Lower lobe of right lung (tissue), 2 donors: Measurements from ENCODE around the gene PARD6A. TPM values are rescaled to one million over a fixed set of nuclear protein-coding genes. Genes with fewer than 3 reads are reported as not detected.
A peak's percentile ranks its signal among the peaks of the same experiment; 100 is the strongest.
"Not testable (repeated sequence)": the region's sequence is repeated elsewhere in the genome, so short reads cannot be mapped to it uniquely, and the experiment has no call there.

Experiments
- ATAC-seq, 2 donors: fragments of 200-7000 bp; cut with Tn5 transposase; one replicate each; pipeline ENCODE4 v1.9.1; 2020 to 2022; ENCODE audit warnings: mild to moderate bottlenecking in 2 of 2, moderate library complexity in 2 of 2
- DNase-seq: peaks from one replicate; pipeline ENCODE4 v3.0.0-alpha.2; 2020
- H3K27ac ChIP-seq: fragments of 200-600 bp; one replicate; pipeline ENCODE4 v1.8.0; 2022
- H3K27me3 ChIP-seq: fragments of 200-600 bp; one replicate; pipeline ENCODE4 v1.8.0; 2022; ENCODE audit warnings: low read depth
- H3K36me3 ChIP-seq: fragments of 200-600 bp; one replicate; pipeline ENCODE4 v1.8.0; 2022; ENCODE audit warnings: mild to moderate bottlenecking
- H3K4me1 ChIP-seq: fragments of 200-600 bp; one replicate; pipeline ENCODE4 v1.8.0; 2022
- H3K4me3 ChIP-seq: fragments of 200-600 bp; one replicate; pipeline ENCODE4 v1.8.0; 2022; ENCODE audit warnings: mild to moderate bottlenecking
- H3K9me3 ChIP-seq: fragments of 200-600 bp; one replicate; pipeline ENCODE4 v1.8.0; 2022
- intact Hi-C: fragments of 100-400 bp; cut with DNase I; formaldehyde crosslinking; loops from one replicate; pipeline ENCODE4 v1.11.0; 2022
- total RNA-seq: library from RNA; stranded (reverse); fragmentation: NEBNext Ultra II Directional; extraction: Animal tissue kit (Norgen Biotek cat#: 25700); gene quantifications from one replicate; pipeline ENCODE4 v1.2.1, GENCODE V29; 2021
- TF ChIP-seq, protein P1 (sequence below): fragments of 200-600 bp; IDR thresholded peaks from one replicate; pipeline ENCODE4 v1.8.0; 2022; ENCODE audit warnings: antibody characterized with exemption, mild to moderate bottlenecking
- donor health status: DM: no; HTN: yes; CAD: no; lungs with severe emphysema.

The PARD6A gene
- total RNA-seq, 1 donor from 2014 or later, result 5.5 TPM

DNA sequence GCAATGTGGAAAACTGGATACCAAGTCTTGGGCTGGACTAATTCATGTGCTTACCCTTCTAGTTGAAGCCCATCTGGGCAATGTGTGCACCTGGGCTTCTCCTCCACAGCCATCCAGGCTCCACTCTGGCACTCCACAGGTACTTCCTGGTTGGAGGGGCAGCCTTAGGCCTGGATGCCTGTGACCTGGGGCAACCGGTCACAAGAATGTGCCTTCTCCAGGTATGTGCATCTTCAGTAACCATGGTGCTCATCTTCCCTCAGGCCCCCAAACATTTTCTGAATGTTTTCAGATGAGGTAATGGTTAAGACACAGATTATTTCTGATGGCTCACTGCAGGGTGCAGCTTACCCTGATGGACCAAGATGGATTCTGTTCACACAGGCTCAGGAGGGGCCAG lies 17.0 kb downstream of the PARD6A start:
- Histone ChIP-seq H3K27me3 (no peaks in the 10 kb centered on the region), H3K27ac (no peak overlapping the region), H3K4me3 (no peak overlapping the region), H3K36me3 (peaks cover 15% of the 10 kb centered on the region), H3K4me1 (peaks cover 47% of the 10 kb centered on the region), H3K9me3 (no peaks in the 10 kb centered on the region)
- TF ChIP-seq, protein P1, sequence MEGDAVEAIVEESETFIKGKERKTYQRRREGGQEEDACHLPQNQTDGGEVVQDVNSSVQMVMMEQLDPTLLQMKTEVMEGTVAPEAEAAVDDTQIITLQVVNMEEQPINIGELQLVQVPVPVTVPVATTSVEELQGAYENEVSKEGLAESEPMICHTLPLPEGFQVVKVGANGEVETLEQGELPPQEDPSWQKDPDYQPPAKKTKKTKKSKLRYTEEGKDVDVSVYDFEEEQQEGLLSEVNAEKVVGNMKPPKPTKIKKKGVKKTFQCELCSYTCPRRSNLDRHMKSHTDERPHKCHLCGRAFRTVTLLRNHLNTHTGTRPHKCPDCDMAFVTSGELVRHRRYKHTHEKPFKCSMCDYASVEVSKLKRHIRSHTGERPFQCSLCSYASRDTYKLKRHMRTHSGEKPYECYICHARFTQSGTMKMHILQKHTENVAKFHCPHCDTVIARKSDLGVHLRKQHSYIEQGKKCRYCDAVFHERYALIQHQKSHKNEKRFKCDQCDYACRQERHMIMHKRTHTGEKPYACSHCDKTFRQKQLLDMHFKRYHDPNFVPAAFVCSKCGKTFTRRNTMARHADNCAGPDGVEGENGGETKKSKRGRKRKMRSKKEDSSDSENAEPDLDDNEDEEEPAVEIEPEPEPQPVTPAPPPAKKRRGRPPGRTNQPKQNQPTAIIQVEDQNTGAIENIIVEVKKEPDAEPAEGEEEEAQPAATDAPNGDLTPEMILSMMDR, result no peak
- DNase-seq (no peak), ATAC-seq (no peak)
- intact Hi-C loops, result no loop called here

DNA sequence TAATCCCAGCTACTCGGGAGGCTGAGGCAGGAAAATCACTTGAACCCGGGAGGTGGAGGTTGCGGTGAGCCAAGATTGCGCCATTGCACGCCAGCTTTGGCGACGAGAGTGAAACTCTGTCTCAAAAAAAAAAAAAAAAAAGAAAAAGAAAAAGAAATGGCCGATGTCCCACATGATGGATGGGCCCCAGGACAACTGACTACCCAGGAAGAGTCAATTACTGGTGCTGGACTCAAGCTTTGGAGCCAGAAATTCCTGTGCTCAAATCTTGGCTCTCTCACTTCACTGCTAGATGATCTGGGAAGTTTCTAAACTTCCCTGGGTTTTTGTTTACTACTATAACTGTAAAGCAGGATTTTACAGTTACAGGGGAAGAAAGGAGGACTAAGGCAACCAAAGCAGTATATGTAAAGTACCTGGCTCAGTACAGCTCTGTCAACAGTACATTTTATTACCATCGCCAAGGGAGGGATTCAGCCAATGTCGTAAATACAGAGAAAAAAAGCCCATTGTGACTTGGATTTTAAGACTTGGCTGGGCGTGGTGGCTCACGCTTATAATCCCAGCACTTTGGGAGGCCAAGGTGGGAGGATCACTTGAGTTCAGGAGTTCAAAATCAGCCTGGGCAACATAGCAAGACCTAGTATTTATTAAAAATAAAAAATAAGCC lies 17.7 kb downstream of the PARD6A start:
- H3K27me3 ChIP-seq, result no peaks in the 10 kb centered on the region

DNA sequence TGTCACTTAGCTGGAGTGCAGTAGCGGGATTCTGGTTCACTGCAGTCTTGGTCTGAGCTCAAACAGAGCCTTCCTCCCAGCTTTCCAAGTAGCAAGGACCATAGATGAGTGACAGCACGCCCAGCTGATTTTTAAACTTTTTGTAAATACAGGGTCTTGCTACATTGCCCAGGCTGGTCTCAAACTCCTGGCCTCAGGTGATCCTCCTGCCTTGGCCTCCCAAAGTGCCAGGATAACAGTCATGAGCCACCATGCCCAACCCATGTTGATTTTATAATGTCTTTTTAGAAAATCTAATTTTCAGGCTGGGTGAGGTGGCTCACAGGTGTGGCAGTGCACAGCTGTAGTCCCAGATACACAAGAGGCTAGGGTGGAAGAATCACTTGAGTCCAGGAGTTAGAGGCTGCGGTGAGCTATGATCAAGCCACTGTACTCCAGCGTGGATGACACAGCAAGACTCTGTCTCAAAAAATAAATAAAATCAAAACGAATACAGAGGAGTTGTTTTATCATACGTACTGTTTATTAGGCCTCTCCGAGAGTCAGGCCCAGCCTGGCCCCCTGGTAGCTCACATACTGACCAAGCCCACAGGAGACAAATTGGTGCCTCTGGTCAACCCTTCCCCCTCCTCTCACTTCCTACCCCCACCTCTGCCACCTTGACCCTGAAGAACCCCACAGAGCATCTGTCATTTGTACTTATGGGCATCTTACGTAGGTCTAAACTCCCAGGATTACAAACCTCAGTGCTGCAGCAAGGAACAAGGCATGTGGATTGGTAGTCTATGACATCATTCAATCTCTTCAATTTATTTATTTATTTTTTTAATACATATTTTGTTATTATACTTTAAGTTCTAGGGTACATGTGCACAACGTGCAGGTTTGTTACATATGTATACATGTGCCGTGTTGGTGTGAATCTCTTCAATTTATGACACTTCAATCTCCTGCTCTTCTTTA lies 19.5 kb downstream of the PARD6A start:
- intact Hi-C loops, result no loop called here

More for the DNA sequence above, 17.7 kb downstream of the PARD6A start:
- H3K27ac ChIP-seq, result peak overlapping the region; percentile 5
- intact Hi-C loops, result no loop called here
- DNase-seq (no peak), ATAC-seq (no peak)
- H3K4me3 ChIP-seq, result no peak overlapping the region
- TF ChIP-seq, protein P1, result no peak
- H3K9me3 ChIP-seq, result no peaks in the 10 kb centered on the region
- peaks cover 23% of the 10 kb centered on the region for H3K36me3 ChIP-seq
- H3K4me1 ChIP-seq, result peaks cover 39% of the 10 kb centered on the region

DNA sequence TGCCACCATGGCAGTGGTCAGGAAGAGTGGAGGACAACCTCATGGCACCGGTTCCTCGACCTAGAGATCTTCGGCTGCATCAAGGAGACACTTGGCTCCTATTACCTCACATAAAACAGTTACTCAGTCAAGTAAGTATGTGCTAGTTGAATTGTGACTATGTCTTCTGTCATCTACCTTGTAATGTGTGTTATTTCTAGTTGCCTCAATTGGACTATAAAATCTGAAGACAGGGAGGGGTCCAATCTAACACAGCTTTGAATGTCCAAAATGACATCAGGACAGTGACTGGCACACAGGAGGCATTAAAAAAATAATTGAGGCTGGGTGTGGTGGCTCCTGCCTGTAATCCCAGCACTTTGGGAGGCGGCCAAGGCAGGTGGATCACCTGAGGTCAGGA lies 23.0 kb downstream of the PARD6A start:
- Histone ChIP-seq H3K27ac (peak overlapping the region; percentile 67), H3K4me1 (peaks cover 25% of the 10 kb centered on the region), H3K4me3 (no peak overlapping the region), H3K36me3 (peaks cover 44% of the 10 kb centered on the region), H3K27me3 (no peaks in the 10 kb centered on the region), H3K9me3 (no peaks in the 10 kb centered on the region)
- no peak for DNase-seq
- TF ChIP-seq, protein P1, result no peak
- ATAC-seq, result no peak
- intact Hi-C loops, result no loop called here

More for the DNA sequence above, 19.5 kb downstream of the PARD6A start:
- peaks cover 36% of the 10 kb centered on the region for H3K4me1 ChIP-seq
- H3K36me3 ChIP-seq, result peaks cover 40% of the 10 kb centered on the region
- ATAC-seq (no peak), DNase-seq (no peak)
- H3K9me3 ChIP-seq, result no peaks in the 10 kb centered on the region
- no peaks in the 10 kb centered on the region for H3K27me3 ChIP-seq
- TF ChIP-seq, protein P1, result no peak
- H3K4me3 ChIP-seq, result no peak overlapping the region
- no peak overlapping the region for H3K27ac ChIP-seq

DNA sequence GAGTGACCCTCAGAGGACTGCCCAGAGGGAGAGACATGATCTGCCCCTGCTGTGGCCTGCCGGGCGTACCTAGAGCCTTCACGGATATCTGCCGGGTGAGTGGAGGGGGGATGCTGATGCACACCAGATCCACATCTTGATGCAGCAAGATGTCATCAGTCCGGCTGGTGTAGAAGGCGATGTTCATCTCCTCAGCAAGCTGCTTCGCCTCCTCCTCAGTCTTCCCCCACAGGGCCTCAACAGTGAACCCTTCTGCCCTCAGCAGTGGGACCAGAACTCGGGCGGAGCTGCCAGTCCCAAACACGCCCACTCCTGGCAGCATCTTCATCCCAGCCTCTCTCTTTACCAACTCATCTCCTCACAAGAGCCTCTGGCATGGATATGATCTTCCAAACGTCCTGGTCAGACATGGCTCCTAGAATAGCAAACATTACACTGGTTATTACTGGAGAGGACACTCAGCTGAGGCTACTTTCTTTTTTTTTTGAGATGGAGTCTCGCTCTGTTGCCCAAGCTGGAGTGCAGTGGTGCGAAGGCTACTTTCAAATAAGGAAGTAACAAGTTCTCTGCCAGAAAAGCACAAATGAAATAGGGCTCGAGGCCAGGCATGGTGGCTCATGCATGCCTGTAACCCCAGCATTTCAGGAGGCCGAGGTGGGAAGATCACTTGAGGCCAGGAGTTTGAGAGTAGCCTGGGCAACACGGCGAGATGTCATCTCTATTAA lies 24.8 kb downstream of the PARD6A start:
- Histone ChIP-seq H3K4me1 (peaks cover 25% of the 10 kb centered on the region), H3K36me3 (peaks cover 37% of the 10 kb centered on the region), H3K27me3 (no peaks in the 10 kb centered on the region), H3K27ac (peak overlapping the region; percentile 67), H3K9me3 (no peaks in the 10 kb centered on the region), H3K4me3 (no peak overlapping the region)
- TF ChIP-seq, protein P1, result no peak
- ATAC-seq (peak; percentile 19 to 21), DNase-seq (no peak)
- intact Hi-C loops, result no loop called here

DNA sequence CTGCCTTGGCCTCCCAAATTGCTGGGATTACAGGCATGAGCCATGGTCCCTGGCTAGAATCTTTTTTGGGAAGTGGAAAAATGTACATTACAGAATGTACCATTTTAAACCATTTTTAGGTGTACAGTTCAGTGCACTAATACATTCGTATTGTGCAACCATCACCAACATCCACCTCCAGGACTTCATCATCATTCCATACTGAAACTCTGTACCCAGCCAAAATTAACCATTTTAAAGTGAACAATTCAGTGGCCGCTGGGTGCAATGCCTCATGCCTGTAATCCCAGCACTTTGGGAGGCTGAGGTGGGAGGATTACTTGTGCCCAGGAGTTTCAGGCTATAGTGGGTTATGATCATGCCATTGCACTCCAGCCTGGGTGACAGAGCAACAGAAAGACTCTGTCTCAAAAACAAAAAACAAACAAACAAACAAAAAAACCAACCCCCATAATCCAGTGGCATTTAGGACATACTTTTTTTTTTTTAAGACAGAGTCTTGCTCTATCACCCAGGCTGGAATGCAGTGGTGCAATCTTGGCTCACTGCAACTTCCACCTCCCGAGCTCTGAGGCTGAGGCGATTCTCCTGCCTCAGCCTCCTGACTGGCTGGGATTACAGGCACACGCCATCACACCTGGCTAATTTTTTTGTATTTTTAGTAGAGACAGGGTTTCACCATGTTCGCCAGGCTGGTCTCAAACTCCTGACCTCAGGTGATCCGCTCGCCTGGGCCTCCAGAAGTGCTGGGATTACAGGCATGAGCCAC lies 32.9 kb downstream of the PARD6A start:
- DNase-seq, intact Hi-C loops, H3K36me3 ChIP-seq, H3K9me3 ChIP-seq, H3K4me1 ChIP-seq, H3K4me3 ChIP-seq, ATAC-seq, H3K27ac ChIP-seq, H3K27me3 ChIP-seq: not testable (repeated sequence)
